ENCODE results near the gene FASLG.
A peak's percentile ranks its signal among the peaks of the same experiment; 100 is the strongest.

Gene FASLG

DNA sequence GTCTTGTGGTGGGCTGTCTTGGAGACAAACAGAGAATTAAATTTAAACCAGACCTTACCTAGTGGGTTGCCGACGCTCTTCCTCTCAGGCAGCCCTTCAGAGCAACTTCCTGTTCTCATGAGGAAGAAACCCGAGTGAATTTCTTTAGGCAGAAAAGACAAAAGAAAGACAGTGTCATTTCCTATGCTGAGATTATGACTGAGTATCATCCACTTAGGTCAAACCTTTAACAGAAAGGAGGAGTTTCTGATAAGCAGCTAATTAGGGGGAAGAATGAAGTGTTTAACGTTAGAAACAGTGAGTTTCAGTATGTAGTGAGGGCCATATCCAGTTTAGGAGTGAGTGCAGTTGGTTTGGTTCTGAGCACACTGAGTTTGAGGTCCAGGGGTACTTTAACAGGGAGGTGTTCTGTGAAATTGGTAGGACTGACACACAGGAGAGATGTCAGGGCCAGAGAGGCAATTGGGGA lies 38.7 kb downstream of the FASLG start:
- peak overlapping the region; percentile 65 for H2AFZ ChIP-seq (ENCODE audit: low read depth, low read length)
- DNase-seq, result no peak
- peak; percentile 48 for ATAC-seq (ENCODE audit: insufficient read depth, low read depth)
- 0 out of 2 replicates have a peak overlapping the region, but pooled peaks have one; percentile 4 for H3K9ac ChIP-seq (ENCODE audit: low read depth, low read length)
- TF ChIP-seq, protein P1, sequence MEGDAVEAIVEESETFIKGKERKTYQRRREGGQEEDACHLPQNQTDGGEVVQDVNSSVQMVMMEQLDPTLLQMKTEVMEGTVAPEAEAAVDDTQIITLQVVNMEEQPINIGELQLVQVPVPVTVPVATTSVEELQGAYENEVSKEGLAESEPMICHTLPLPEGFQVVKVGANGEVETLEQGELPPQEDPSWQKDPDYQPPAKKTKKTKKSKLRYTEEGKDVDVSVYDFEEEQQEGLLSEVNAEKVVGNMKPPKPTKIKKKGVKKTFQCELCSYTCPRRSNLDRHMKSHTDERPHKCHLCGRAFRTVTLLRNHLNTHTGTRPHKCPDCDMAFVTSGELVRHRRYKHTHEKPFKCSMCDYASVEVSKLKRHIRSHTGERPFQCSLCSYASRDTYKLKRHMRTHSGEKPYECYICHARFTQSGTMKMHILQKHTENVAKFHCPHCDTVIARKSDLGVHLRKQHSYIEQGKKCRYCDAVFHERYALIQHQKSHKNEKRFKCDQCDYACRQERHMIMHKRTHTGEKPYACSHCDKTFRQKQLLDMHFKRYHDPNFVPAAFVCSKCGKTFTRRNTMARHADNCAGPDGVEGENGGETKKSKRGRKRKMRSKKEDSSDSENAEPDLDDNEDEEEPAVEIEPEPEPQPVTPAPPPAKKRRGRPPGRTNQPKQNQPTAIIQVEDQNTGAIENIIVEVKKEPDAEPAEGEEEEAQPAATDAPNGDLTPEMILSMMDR (IDR thresholded peaks at IDR 0.05; ENCODE audit: borderline replicate concordance, extremely low read depth, low read length, poor library complexity, severe bottlenecking), result no peak
- no peak for TF ChIP-seq EZH2 (IDR thresholded peaks at IDR 0.05; ENCODE audit: borderline replicate concordance, low read depth, low read length, severe bottlenecking)
- no peaks in the 10 kb centered on the region for H4K20me1 ChIP-seq (ENCODE audit: insufficient read depth, low read length)
- H3K36me3 ChIP-seq (ENCODE audit: insufficient read depth, low read length), result no peaks in the 10 kb centered on the region
- H3K4me2 ChIP-seq (ENCODE audit: insufficient read depth, low read length), result peak overlapping the region; percentile 9; the same call in 1 of the 2 replicates
- no peaks in the 10 kb centered on the region for H3K9me3 ChIP-seq (ENCODE audit: insufficient read depth, low read length, severe bottlenecking)
- no peaks in the 10 kb centered on the region for H3K79me2 ChIP-seq (ENCODE audit: insufficient read depth, low read length)
- H3K27ac ChIP-seq (ENCODE audit: low read length), result peak overlapping the region; percentile 55
- H3K4me1 ChIP-seq (ENCODE audit: insufficient read depth, low read length), result peaks cover 48% of the 10 kb centered on the region
- no peak overlapping the region for H3K4me3 ChIP-seq (ENCODE audit: low read depth in 1 of 2, low read length in 2 of 2)
- H3K27me3 ChIP-seq (ENCODE audit: insufficient read depth, low read length, poor library complexity), result no peaks in the 10 kb centered on the region

DNA sequence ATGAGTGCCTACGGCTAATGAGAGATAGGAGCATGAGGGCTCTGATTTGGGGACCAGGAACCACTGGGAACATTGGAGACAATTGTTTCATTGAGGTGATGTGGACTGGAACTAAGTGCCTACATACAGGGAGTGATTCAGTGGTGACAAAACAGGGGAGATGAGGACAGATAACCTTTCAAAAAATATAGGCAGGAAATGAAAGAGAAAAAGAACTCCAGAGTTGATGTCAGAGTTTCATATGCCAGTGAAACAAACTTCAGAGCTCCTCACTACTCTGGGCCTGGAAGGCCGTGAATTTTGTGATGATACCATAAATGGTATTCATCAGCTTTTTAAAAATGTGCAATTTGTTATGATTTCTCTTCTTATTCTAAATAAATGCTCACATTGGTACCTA lies 39.3 kb downstream of the FASLG start:
- no peak for ATAC-seq (ENCODE audit: insufficient read depth, low read depth)
- H3K27me3 ChIP-seq (ENCODE audit: insufficient read depth, low read length, poor library complexity), result no peaks in the 10 kb centered on the region
- H3K79me2 ChIP-seq (ENCODE audit: insufficient read depth, low read length), result no peaks in the 10 kb centered on the region
- H3K9me3 ChIP-seq (ENCODE audit: insufficient read depth, low read length, severe bottlenecking), result no peaks in the 10 kb centered on the region
- H3K4me3 ChIP-seq (ENCODE audit: low read depth in 1 of 2, low read length in 2 of 2), result no peak overlapping the region
- TF ChIP-seq EZH2 (IDR thresholded peaks at IDR 0.05; ENCODE audit: borderline replicate concordance, low read depth, low read length, severe bottlenecking), result no peak
- TF ChIP-seq, protein P1 (IDR thresholded peaks at IDR 0.05; ENCODE audit: borderline replicate concordance, extremely low read depth, low read length, poor library complexity, severe bottlenecking), result no peak
- no peaks in the 10 kb centered on the region for H4K20me1 ChIP-seq (ENCODE audit: insufficient read depth, low read length)
- no peak overlapping the region for H3K9ac ChIP-seq (ENCODE audit: low read depth, low read length)
- peaks cover 48% of the 10 kb centered on the region for H3K4me1 ChIP-seq (ENCODE audit: insufficient read depth, low read length)
- no peaks in the 10 kb centered on the region for H3K36me3 ChIP-seq (ENCODE audit: insufficient read depth, low read length)
- DNase-seq, result no peak
- H3K27ac ChIP-seq (ENCODE audit: low read length), result peak overlapping the region; percentile 55
- H2AFZ ChIP-seq (ENCODE audit: low read depth, low read length), result no peak overlapping the region
- H3K4me2 ChIP-seq (ENCODE audit: insufficient read depth, low read length), result no peak overlapping the region

- H3K4me1 ChIP-seq (ENCODE audit: insufficient read depth, low read length), result peaks cover 55% of the 10 kb centered on the region
- no peaks in the 10 kb centered on the region for H3K36me3 ChIP-seq (ENCODE audit: insufficient read depth, low read length)
- no peaks in the 10 kb centered on the region for H3K9me3 ChIP-seq (ENCODE audit: insufficient read depth, low read length, severe bottlenecking)
- ATAC-seq (ENCODE audit: insufficient read depth, low read depth) (peak; percentile 97), DNase-seq (peak; percentile 82)
- H3K79me2 ChIP-seq (ENCODE audit: insufficient read depth, low read length), result no peaks in the 10 kb centered on the region
- H3K4me3 ChIP-seq (ENCODE audit: low read depth in 1 of 2, low read length in 2 of 2), result no peak overlapping the region
- no peaks in the 10 kb centered on the region for H4K20me1 ChIP-seq (ENCODE audit: insufficient read depth, low read length)
- TF ChIP-seq, protein P1 (IDR thresholded peaks at IDR 0.05; ENCODE audit: borderline replicate concordance, extremely low read depth, low read length, poor library complexity, severe bottlenecking), result no peak
- no peak for TF ChIP-seq EZH2 (IDR thresholded peaks at IDR 0.05; ENCODE audit: borderline replicate concordance, low read depth, low read length, severe bottlenecking)
- H3K27ac ChIP-seq (ENCODE audit: low read length), result peak overlapping the region; percentile 67
- H3K4me2 ChIP-seq (ENCODE audit: insufficient read depth, low read length), result peak overlapping the region; percentile 22; the same call in 1 of the 2 replicates
- H3K27me3 ChIP-seq (ENCODE audit: insufficient read depth, low read length, poor library complexity), result no peaks in the 10 kb centered on the region
- no peak overlapping the region for H2AFZ ChIP-seq (ENCODE audit: low read depth, low read length)
- no peak overlapping the region for H3K9ac ChIP-seq (ENCODE audit: low read depth, low read length)
These were observed 40.2 kb downstream of the FASLG start for GRCh38 chr1:172699111-172699510.
